HT1080 (cell line): ENCODE results near the gene CD109. TPM values are rescaled to one million over a fixed set of nuclear protein-coding genes. Genes with fewer than 3 reads are reported as not detected.
"Not testable (repeated sequence)": the region's sequence is repeated elsewhere in the genome, so short reads cannot be mapped to it uniquely, and the experiment has no call there.

ENCODE experiments used
- DNase-seq: peaks from one replicate; pipeline ENCODE4 v3.0.0-alpha.2; 2015; ENCODE audit warnings: low read depth
- total RNA-seq: library from RNA; depleted of rRNA; stranded (reverse); fragments of >200 nt; shearing (Covaris generic); gene quantifications from 2 replicates; pipeline ENCODE4 v1.2.3, GENCODE V29; 2014

CD109 gene
- total RNA-seq, 1 experiment from 2014 or later, result 22.7 TPM

DNA sequence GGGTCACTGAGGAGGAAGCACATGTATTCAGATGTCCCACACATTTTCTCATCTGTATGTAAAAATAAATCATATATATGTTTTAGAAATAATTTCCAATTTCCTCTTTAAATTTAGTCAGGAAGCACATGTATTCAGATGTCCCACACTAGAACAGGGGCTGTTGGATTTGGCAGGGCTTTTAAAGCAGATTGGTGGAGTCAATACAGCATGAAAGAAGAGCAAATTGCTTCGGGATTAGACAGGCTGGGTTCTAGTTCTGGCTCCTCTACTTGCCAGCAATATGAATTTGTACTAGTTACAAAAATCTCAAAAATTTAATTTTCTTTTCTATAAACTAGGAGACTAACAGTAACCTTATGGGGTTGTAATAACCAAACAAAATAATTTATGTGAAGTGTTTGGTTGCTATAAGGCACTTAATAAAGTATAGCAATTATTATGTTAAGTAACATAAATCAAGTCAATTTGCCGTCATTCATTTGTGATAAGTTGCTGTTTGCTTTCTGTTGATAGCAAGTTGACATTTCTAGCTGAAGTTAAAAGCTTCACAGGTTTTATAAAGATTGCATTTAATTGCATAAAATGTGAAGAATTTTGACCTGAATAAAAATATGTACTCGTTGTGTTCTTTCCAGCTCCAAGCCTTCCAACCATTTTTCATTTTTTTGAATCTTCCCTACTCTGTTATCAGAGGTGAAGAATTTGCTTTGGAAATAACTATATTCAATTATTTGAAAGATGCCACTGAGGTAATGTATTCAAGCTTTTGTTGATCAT lies 88.9 kb downstream of the CD109 start:
- no peak for DNase-seq

DNA sequence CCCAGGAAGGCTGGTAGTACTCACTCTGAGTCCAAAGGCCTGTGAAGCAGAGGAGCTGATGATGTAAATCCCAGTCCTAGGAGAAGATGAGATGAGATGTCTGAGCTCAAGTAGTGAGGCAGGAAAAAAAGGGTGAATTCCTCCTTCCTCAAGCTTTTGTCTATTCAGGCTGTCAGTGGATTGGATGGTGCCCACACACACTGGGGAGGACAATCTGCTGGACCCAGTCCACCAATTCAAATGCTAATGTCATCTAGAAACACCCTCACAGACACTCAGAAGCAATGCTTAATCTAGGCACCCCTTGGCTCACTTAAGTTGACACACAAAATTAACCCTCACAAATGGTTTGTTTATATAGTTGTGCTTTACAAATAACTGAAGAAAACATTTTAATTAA lies 94.6 kb downstream of the CD109 start:
- DNase-seq, result no peak

- DNase-seq, result no peak
Measured at GRCh38 chr6:73791336-73791735, 95.3 kb downstream of the CD109 start.

GRCh38 chr6:73792738-73793137 lies 96.7 kb downstream of the CD109 start:
- no peak for DNase-seq

GRCh38 chr6:73796881-73797280 lies 100.9 kb downstream of the CD109 start:
- DNase-seq, result no peak

DNA sequence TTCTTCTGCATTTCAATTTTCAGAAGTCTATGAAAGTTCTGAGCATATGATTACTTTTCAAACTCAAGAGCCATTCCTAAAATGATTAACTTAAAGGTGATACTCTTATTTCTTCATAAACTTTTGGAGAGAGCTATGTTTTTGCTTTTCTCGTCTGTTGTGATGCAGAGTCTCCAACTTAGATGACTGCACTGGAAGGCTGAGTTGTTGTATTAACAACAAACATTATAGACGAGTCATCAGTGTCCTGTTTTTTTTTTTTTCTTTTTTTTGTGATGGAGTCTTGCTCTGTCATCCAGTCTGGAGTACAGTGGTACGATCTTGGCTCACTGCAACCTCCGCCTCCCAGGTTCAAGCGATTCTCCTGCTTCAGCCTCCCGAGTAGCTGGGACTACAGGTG lies 101.9 kb downstream of the CD109 start:
- no peak for DNase-seq

DNA sequence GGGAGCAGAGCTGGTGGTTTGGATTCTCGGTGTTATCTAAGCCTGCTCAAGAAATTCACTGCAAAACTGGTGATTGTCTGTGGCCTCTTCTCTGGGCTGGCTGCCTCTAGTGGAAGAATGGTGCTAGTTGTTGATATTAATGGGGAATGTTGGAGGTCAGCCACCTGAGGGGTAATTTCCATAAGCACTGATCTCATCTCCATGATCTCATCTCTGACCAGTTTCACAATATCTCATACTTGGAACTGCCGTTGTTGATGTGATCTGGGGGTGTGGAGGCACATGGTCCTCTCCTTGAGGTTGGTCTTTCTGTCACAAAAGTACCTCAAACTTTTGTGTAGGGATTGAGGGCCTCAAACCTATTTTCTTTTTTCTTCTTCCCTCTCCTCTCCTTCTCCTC lies 102.6 kb downstream of the CD109 start:
- DNase-seq, result peak; percentile 85

DNA sequence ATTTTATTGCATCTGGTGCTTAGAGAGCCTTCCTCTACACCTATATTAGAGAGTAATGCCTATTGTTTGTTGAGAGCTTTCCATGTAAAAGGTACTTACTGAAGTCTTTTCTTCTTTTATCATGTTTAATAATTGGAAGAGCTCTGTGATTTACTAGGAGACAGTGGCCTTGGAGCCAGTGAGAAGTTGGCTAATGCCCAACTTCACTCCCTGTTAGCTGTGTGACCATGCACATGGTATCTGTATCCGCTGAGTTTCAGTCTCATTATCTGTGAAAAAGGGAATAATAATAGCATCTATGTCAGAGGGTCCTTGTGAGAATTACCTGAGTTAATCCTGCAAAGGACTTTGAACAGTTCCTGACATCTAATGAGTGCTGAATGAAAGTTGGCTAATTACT lies 105.0 kb downstream of the CD109 start:
- no peak for DNase-seq

GRCh38 chr6:73801652-73802268 lies 105.8 kb downstream of the CD109 start:
- no peak for DNase-seq

- no peak for DNase-seq
Measured at GRCh38 chr6:73802366-73802765, 106.4 kb downstream of the CD109 start.

DNA sequence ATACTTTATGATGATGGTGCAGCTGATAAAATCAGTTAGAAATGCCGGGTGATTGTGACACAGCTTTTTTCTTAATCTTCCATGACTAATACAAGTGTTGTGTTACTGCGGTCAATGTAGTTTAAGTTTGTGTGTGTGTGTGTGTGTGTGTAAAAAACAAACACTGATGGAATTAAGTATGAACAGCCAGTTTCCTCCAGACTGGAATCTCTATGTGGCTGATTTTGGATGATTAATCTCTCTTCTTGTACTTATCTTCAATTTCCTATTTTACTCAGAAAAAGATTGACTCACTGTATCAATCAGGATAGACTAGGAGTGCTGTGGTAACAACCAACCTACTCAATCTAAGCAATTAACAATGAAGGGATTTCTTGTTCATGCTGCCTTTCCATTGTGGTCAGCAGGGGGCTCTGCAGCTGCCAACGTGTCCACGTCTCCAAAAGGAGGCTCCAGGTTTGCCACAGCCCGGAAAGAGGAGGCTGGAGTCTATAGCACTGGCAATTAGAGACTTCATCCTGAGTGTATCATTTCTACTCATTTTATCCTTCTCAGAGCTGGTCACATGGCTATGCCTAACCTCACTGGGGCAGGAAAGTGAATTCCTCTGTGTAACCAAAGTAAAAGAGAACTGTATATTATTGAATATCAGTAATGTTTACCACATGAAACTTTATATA lies 107.7 kb downstream of the CD109 start:
- DNase-seq, result peak; percentile 88

GRCh38 chr6:73805221-73805620 lies 109.2 kb downstream of the CD109 start:
- DNase-seq, result not testable (repeated sequence)

DNA sequence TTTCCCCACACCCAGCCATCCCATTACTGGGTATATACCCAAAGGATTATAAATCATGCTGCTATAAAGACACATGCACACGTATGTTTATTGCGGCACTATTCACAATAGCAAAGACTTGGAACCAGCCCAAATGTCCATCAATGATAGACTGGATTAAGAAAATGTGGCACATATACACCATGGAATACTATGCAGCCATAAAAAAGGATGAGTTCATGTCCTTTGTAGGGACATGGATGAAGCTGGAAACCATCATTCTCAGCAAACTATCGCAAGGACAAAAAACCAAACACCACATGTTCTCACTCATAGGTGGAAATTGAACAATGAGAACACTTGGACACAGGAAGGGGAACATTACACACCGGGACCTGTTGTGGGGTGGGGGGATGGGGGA lies 110.0 kb downstream of the CD109 start:
- not testable (repeated sequence) for DNase-seq

DNA sequence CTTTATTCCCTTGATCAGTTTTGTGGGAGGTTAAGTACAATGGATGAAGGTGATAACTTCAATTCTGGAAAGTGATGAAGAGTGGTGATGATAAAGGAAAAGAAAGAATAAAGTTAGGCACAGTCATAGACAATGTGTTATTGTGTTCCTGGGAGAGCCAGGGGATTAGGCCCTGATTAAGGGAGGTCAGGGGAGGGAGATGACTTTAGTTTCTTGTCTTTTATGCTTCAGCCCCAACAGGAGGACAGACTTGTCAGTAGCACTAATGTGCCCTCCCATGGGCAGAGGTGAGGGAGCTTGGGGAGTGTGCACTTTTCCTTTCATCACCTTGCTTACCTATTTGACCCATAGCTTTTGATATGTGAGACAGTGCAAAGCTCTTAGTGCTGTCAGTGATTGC lies 115.7 kb downstream of the CD109 start:
- no peak for DNase-seq

DNA sequence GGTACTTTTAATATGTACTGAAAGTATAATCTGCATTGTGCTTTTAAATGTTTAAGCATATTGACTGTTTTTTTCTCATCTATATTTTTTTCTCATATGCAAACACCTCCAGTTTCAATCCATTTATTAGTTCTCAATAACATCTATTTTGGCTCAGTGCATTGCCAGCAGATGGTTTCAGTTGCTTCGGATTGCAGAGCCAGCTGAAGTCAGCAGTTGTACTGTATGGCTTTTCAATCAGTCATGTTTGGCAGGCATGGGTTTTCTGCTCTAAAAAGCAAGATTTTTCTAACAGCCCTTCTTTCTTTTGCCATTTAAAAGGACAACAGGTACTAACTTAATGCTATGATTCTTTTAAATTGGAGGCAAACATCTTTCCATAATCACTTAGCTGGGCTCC lies 121.2 kb downstream of the CD109 start:
- no peak for DNase-seq

- no peak for DNase-seq
Measured at GRCh38 chr6:73823046-73823735, 127.2 kb downstream of the CD109 start.

GRCh38 chr6:73823832-73824231 lies 127.8 kb downstream of the CD109 start:
- DNase-seq, result no peak

DNA sequence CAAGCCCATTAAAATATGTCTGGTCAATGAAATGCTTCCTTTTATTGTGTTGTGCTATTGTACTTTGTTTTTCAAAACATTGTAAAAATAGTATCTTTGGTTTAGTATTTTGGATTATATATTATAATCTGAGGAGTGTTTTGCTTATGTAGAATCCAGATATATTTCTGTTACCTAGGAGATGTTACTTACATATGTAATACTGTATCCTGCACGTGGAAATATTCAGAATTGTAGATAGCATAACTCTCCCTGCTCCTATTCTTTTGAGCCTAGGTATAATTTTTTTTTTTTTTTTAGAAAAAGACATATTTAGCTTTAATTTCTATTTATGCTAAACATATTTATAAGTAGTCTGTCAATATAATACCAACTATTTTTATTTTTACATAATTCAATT lies 130.6 kb downstream of the CD109 start:
- no peak for DNase-seq

DNA sequence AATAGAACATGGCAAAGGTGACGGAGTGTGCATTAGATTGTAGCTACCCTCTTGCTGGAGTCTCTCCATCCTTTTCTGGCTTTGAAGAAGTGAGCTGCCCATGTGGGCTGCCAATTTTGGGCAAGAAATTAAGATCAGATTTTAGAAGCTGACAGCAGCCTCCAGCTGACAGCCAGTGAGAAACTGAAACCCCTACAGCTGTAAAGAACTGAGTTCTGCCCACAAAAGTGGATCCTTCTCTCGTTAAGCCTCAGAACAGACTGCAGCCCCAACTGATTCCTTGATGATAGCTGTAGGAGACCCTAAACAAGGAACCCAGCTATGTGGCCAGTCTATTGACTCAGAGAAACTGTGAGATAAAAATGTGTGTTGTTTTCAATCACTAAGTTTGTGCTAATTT lies 134.1 kb downstream of the CD109 start:
- DNase-seq, result no peak

GRCh38 chr6:73832313-73832712 lies 136.3 kb downstream of the CD109 start:
- DNase-seq, result no peak

DNA sequence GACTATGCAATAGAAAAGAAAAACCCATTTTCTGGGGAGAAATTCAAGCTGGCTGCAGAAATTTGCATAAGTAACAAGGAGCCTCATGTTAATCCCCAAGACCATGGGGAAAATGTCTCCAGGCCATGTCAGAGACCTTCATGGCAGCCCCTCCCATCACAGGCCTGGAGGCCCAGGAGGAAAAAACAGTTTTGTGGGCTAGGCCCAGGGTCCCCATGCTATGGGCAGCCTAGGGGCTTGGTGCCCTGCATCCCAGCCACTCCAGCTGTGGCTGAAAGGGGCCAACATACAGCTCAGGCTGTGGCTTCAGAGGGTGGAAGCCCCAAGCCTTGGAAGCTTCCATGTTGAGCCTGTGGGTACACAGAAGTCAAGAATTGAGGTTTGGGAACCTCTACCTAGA lies 148.7 kb downstream of the CD109 start:
- DNase-seq, result not testable (repeated sequence)

GRCh38 chr6:73851048-73851447 lies 155.0 kb downstream of the CD109 start:
- DNase-seq, result not testable (repeated sequence)
